GM12891 (cell line): ENCODE results near the gene KCND1.

Source experiments
- PAX5 ChIP-seq: IDR thresholded peaks from 2 replicates; pipeline ENCODE4 v1.6.1; 2011; ENCODE audit warnings: low read length, moderate library complexity, mild to moderate bottlenecking; ENCODE audit not compliant: insufficient read depth, severe bottlenecking
- POLR2A ChIP-seq: IDR thresholded peaks from 2 replicates; pipeline ENCODE4 v1.6.1; 2011; ENCODE audit warnings: low read depth, low read length, control low read depth
- POLR2AphosphoS5 ChIP-seq: IDR thresholded peaks from 2 replicates; pipeline ENCODE4 v1.6.1; 2011; ENCODE audit warnings: low read depth, low read length, control low read depth
- POU2F2 ChIP-seq: IDR thresholded peaks from 2 replicates; pipeline ENCODE4 v1.6.1; 2011; ENCODE audit warnings: low read depth, mild to moderate bottlenecking, control low read depth, low read length, moderate library complexity
- SPI1 ChIP-seq: IDR thresholded peaks from 2 replicates; pipeline ENCODE4 v1.6.1; 2011; ENCODE audit warnings: low read depth, low read length, control low read depth
- TAF1 ChIP-seq: IDR thresholded peaks from 2 replicates; pipeline ENCODE4 v1.6.1; 2011; ENCODE audit warnings: low read depth, low read length, control low read depth

- no peak for TF ChIP-seq POLR2A
- no peak for TF ChIP-seq POLR2AphosphoS5
- TF ChIP-seq SPI1 = no peak
- TF ChIP-seq POU2F2 = peak; percentile 83; the same call in 1 of the 2 replicates
- TF ChIP-seq TAF1 = no peak
- TF ChIP-seq PAX5 = no peak
Measured at GRCh38 chrX:48961585-48962091, 10.0 kb downstream of the KCND1 start.
